Lower leg skin (tissue), 4 donors: ENCODE measurements around the gene PCBD2. TPM values are rescaled to one million over a fixed set of nuclear protein-coding genes. Genes with fewer than 3 reads are reported as not detected.
"Not testable (repeated sequence)": the region's sequence is repeated elsewhere in the genome, so short reads cannot be mapped to it uniquely, and the experiment has no call there.

Source experiments
- DNase-seq, 2 donors: peaks; one replicate each; pipeline ENCODE4 v3.0.0-alpha.2; 2019; ENCODE audit warnings: low spot score in 2 of 2
- H3K4me3 ChIP-seq: fragments of 200-600 bp; sonication (generic); 2 replicates; pipeline ENCODE4 v1.5.1; 2017; ENCODE audit warnings: mild to moderate bottlenecking, low read depth; ENCODE audit not compliant: poor library complexity, severe bottlenecking
- POLR2A ChIP-seq, 2 donors: fragments of 450-650 bp; IDR thresholded peaks; one replicate each; pipeline ENCODE4 v1.6.1; 2016 to 2017; ENCODE audit warnings: antibody characterized with exemption in 2 of 2, mild to moderate bottlenecking in 1 of 2, moderate library complexity in 1 of 2
- WGBS, 2 donors: methylation state at CpG; one replicate each; pipeline ENCODE4 v1.1.5; 2018; 5-methylcytosine and 5-hydroxymethylcytosine counted together
- intact Hi-C: fragments of 100-400 bp; cut with DNase I; formaldehyde crosslinking; loops from one replicate; pipeline ENCODE4 v1.15.0; 2023; ENCODE audit warnings: low total_unique reads
- total RNA-seq, 4 donors: library from RNA; depleted of rRNA; stranded (reverse); fragments of >200 nt; gene quantifications; one replicate each; pipeline ENCODE4 v1.1.0, GENCODE V29; 2016
- TF ChIP-seq, protein P1 (sequence below), 3 donors: fragments of 450-650 bp; IDR thresholded peaks; one replicate each; pipeline ENCODE4 v1.5.1; 2016; ENCODE audit warnings: antibody characterized with exemption in 3 of 3, mild to moderate bottlenecking in 3 of 3, moderate library complexity in 2 of 3

Gene PCBD2
- 10 to 100 TPM in 1 of 4 donors, 1 to 10 TPM in 3; 2.3 to 10.6 (median 5.5) TPM for total RNA-seq

DNA sequence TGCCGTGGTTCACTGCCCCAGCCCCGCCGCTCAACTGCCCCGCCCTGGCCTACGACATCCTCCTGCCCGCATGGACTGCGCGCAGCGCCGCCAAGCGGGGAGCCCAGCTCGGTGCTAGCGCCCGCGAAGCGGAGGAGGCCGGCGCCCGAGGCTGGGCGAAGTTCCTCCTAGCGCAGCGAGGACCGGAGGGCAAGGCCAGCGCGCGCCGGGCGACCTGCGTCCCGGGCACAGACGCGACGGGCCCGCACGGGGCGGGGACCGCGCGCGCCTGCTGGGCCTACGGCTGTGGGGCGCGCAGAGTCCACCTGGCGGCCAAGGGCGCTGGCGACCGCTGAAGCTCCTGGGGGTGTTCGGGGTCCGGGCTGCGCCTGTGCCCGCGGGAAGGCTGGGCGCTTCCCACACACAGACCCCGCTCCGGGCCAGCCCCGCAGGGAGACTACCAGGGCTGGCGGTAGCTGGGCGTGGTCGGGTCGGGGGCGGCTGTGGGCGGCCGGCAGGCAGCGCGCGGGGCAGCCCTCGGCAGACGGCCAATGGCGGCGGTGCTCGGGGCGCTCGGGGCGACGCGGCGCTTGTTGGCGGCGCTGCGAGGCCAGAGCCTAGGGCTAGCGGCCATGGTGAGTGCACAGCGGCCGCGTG is at the start of gene PCBD2:
TSS of gene PCBD2 (plus strand) at position 522 of the 636 bp plus-strand sequence. CDS start at position 531, 9 bp downstream.
- 0 to 1% methylated on average over 1 to 26 of the region's 84 CpGs for WGBS, 2 donors
- H3K4me3 ChIP-seq = peak within 1 kb of the TSS; percentile 84
- DNase-seq = peak; percentile 82 to 97
- intact Hi-C loops = no loop called here
- TF ChIP-seq, protein P1, sequence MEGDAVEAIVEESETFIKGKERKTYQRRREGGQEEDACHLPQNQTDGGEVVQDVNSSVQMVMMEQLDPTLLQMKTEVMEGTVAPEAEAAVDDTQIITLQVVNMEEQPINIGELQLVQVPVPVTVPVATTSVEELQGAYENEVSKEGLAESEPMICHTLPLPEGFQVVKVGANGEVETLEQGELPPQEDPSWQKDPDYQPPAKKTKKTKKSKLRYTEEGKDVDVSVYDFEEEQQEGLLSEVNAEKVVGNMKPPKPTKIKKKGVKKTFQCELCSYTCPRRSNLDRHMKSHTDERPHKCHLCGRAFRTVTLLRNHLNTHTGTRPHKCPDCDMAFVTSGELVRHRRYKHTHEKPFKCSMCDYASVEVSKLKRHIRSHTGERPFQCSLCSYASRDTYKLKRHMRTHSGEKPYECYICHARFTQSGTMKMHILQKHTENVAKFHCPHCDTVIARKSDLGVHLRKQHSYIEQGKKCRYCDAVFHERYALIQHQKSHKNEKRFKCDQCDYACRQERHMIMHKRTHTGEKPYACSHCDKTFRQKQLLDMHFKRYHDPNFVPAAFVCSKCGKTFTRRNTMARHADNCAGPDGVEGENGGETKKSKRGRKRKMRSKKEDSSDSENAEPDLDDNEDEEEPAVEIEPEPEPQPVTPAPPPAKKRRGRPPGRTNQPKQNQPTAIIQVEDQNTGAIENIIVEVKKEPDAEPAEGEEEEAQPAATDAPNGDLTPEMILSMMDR (IDR thresholded peaks at IDR 0.05) = peak in 1 of 3 donors; percentile 58
- TF ChIP-seq POLR2A (IDR thresholded peaks at IDR 0.05) = no peak

DNA sequence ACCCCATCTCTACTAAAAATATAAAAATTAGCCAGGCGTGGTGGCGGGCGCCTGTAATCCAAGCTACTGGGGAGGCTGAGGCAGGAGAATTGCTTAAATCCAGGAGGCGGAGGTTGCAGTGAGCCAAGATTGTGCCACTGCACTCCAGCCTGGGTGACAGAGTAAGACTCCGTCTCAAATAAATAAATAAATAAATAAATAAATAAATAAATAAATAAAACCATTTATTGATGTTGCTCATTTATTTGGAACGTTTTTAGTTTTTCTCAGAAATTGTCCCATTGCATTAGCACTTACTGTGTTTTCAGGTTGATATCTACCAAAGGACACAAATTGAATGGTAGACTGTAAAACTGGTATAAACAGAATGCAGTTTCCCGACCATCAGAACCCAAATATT is 48.5 kb upstream of the PCBD2 start:
- intact Hi-C loops = not testable (repeated sequence)
- 91% methylated on average over 7 of the region's 7 CpGs for WGBS, 2 donors

DNA sequence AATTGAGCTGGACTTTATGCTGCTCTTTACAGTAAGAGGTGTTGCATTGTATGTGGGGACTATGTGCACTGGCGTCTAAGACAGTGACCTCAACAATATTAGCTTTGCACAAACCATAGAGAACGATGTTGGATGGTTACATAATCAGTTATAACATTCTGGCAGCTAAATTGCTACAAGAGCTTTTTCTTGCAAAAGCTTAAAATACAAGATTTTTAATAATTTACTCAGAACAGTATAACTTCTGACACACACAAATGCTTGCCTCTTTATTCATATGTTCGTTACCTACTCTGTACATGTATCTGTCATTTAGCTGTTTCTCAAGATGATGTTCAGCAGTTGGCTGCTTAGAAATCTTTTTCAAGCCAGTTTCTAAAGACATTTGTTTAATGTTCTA is 47.5 kb upstream of the PCBD2 start:
- TF ChIP-seq POLR2A (IDR thresholded peaks at IDR 0.05) = no peak
- no peak overlapping the region for H3K4me3 ChIP-seq
- WGBS, 2 donors = 69 to 79% methylated on average over 3 of the region's 3 CpGs
- DNase-seq = no peak
- intact Hi-C loops = no loop called here

More for the DNA sequence above, 48.5 kb upstream of the PCBD2 start:
- DNase-seq, H3K4me3 ChIP-seq: not testable (repeated sequence)

- DNase-seq = no peak
- no peak overlapping the region for H3K4me3 ChIP-seq
- intact Hi-C loops = no loop called here
- TF ChIP-seq, protein P1 (IDR thresholded peaks at IDR 0.05) = no peak
- no peak for TF ChIP-seq POLR2A (IDR thresholded peaks at IDR 0.05)
- 85 to 92% methylated on average over 2 of the region's 2 CpGs for WGBS, 2 donors
Observed at GRCh38 chr5:134864707-134865106, 40.2 kb upstream of the PCBD2 start.

GRCh38 chr5:134873494-134873893 is 31.4 kb upstream of the PCBD2 start:
- H3K4me3 ChIP-seq = no peak overlapping the region

DNA sequence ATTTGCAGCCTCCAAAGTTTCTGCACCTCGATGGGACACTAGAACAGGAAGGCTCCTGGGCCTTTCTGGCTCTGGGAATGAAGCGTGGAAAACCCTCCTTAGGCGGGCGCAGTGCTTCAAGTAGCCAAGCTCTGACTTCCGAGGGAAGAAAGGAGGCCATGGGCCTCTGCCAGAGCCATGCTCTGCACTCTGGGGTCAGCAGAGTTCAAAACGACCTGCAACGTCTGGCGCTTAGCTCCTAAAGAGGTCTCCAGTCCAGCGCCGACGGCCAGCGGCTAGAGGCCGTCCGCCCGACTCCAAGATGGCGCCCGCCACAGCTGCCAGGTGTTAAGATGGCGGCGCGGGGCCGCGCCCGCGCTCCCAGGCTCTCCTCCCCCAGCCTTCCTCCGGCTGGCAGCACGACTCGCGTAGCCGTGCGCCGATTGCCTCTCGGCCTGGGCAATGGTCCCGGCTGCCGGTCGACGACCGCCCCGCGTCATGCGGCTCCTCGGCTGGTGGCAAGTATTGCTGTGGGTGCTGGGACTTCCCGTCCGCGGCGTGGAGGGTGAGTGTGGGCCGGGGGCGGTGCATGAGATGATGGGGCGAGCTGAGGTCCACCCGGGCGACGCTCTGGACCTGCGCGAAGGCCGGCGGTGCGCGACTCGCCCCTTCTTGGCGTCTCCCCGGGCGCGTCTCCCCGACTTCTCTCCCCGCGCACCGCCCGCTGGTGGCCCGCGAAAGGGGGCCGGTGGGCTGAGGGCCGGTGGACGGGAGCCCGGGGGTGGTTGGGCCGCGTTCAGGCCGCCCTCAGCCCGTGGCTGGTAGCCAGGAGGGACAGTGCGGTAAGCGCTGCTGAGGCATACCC is 30.7 kb upstream of the PCBD2 start, which contains the start of gene TXNDC15:
TSS of gene TXNDC15 (plus strand) at position 385 of the 844 bp plus-strand sequence. CDS start at position 442, 57 bp downstream.
- no peak for TF ChIP-seq POLR2A (IDR thresholded peaks at IDR 0.05)
- TF ChIP-seq, protein P1 (IDR thresholded peaks at IDR 0.05) = no peak
- 2 to 7% methylated on average over 25 to 64 of the region's 79 CpGs for WGBS, 2 donors
- peak; percentile 80 to 96 for DNase-seq
- intact Hi-C loops = no loop called here
- H3K4me3 ChIP-seq = peak within 1 kb of the TSS; percentile 74

More at GRCh38 chr5:134873494-134873893, 31.4 kb upstream of the PCBD2 start:
- intact Hi-C loops = no loop called here
- TF ChIP-seq, protein P1 (IDR thresholded peaks at IDR 0.05) = no peak
- TF ChIP-seq POLR2A (IDR thresholded peaks at IDR 0.05) = no peak
- DNase-seq = peak in 1 of 2 donors; percentile 18
- whole genome bisulfite sequencing, 2 donors = 78% methylated on average over 6 of the region's 6 CpGs
